Measurements from ENCODE around the gene LRAT.

GRCh38 chr4:154743683-154744340, at the start of gene LRAT:
- TF ChIP-seq ZBTB7A (IDR thresholded peaks at IDR 0.05; ENCODE audit: low read depth) = no peak
- TF ChIP-seq RAD21 (IDR thresholded peaks at IDR 0.05; ENCODE audit: low read depth) = no peak; the same call in 1 of the 2 replicates
- TF ChIP-seq MAX (IDR thresholded peaks at IDR 0.05) = peak; percentile 59; the same call in 1 of the 2 replicates
- TF ChIP-seq EGR1 (IDR thresholded peaks at IDR 0.05) = no peak
- TF ChIP-seq CEBPB (IDR thresholded peaks at IDR 0.05) = no peak
- TF ChIP-seq TAF1 (IDR thresholded peaks at IDR 0.05; ENCODE audit: low read depth) = no peak; the same call in 1 of the 2 replicates
- no peak for TF ChIP-seq CREB1 (IDR thresholded peaks at IDR 0.05; ENCODE audit: low read depth)
- peak; percentile 46; the same call in 1 of the 2 replicates for TF ChIP-seq TCF12 (IDR thresholded peaks at IDR 0.05; ENCODE audit: low read depth)
- TF ChIP-seq TEAD4 (IDR thresholded peaks at IDR 0.05) = no peak
- no peak for TF ChIP-seq EP300 (IDR thresholded peaks at IDR 0.05; ENCODE audit: borderline replicate concordance)
- TF ChIP-seq REST (IDR thresholded peaks at IDR 0.05; ENCODE audit: low read depth) = no peak
- no peak for TF ChIP-seq FOXM1 (IDR thresholded peaks at IDR 0.05; ENCODE audit: borderline replicate concordance, low read depth)
- no peak for TF ChIP-seq USF1 (IDR thresholded peaks at IDR 0.05)
